SK-N-SH treated with all-trans-retinoic acid at 6 μM for 48 hours (cell line): ENCODE measurements around the gene LPIN1.

Source experiments
- CSDC2 ChIP-seq: fragments of 250-450 bp; sonication (Bioruptor Pico); IDR thresholded peaks from 2 replicates; pipeline ENCODE4 v1.5.0; 2020; ENCODE audit warnings: mild to moderate bottlenecking, moderate library complexity
- ESRRG ChIP-seq: fragments of 250-450 bp; sonication (Bioruptor Pico); IDR thresholded peaks from 2 replicates; pipeline ENCODE4 v1.6.1; 2021; ENCODE audit warnings: mild to moderate bottlenecking
- ISL1 ChIP-seq: fragments of 250-450 bp; sonication (Bioruptor Pico); IDR thresholded peaks from 2 replicates; pipeline ENCODE4 v2.1.2; 2022; ENCODE audit warnings: mild to moderate bottlenecking, moderate library complexity
- PATZ1 ChIP-seq: fragments of 250-450 bp; sonication (Bioruptor Pico); IDR thresholded peaks from 2 replicates; pipeline ENCODE4 v1.8.0; 2020; ENCODE audit warnings: mild to moderate bottlenecking, moderate library complexity, borderline replicate concordance
- SNAI2 ChIP-seq: fragments of 250-450 bp; sonication (Bioruptor Pico); IDR thresholded peaks from 2 replicates; pipeline ENCODE4 v1.5.0; 2020; ENCODE audit warnings: mild to moderate bottlenecking, moderate library complexity
- ZC3H10 ChIP-seq: fragments of 250-450 bp; sonication (Bioruptor Pico); IDR thresholded peaks from 2 replicates; pipeline ENCODE4 v1.5.1; 2021; ENCODE audit warnings: mild to moderate bottlenecking, moderate library complexity
- ZFP3 ChIP-seq: fragments of 250-450 bp; sonication (Bioruptor Pico); IDR thresholded peaks from 2 replicates; pipeline ENCODE4 v1.5.0; 2020; ENCODE audit warnings: mild to moderate bottlenecking, moderate library complexity
- ZFP30 ChIP-seq: fragments of 450-650 bp; formaldehyde crosslinking; IDR thresholded peaks from 2 replicates; pipeline ENCODE4 v1.5.0; 2022; ENCODE audit warnings: mild to moderate bottlenecking, moderate library complexity
- ZNF565 ChIP-seq: fragments of 450-650 bp; formaldehyde crosslinking; conservative IDR thresholded peaks from 2 replicates; pipeline ENCODE4 v1.5.0; 2020; ENCODE audit warnings: low read depth, mild to moderate bottlenecking, moderate library complexity
- ZNF8 ChIP-seq: fragments of 450-650 bp; formaldehyde crosslinking; IDR thresholded peaks from 2 replicates; pipeline ENCODE4 v1.5.0; 2020; ENCODE audit warnings: mild to moderate bottlenecking, moderate library complexity
- TF ChIP-seq, protein P1 (sequence below): fragments of 250-450 bp; sonication (Bioruptor Pico); IDR thresholded peaks from 2 replicates; pipeline ENCODE4 v1.5.0; 2020; ENCODE audit warnings: mild to moderate bottlenecking, moderate library complexity
- TF ChIP-seq, protein P2 (sequence below): fragments of 250-450 bp; sonication (Bioruptor Pico); IDR thresholded peaks from 2 replicates; pipeline ENCODE4 v1.8.0; 2021; ENCODE audit warnings: low read depth, mild to moderate bottlenecking, moderate library complexity, borderline replicate concordance

- TF ChIP-seq, protein P1, sequence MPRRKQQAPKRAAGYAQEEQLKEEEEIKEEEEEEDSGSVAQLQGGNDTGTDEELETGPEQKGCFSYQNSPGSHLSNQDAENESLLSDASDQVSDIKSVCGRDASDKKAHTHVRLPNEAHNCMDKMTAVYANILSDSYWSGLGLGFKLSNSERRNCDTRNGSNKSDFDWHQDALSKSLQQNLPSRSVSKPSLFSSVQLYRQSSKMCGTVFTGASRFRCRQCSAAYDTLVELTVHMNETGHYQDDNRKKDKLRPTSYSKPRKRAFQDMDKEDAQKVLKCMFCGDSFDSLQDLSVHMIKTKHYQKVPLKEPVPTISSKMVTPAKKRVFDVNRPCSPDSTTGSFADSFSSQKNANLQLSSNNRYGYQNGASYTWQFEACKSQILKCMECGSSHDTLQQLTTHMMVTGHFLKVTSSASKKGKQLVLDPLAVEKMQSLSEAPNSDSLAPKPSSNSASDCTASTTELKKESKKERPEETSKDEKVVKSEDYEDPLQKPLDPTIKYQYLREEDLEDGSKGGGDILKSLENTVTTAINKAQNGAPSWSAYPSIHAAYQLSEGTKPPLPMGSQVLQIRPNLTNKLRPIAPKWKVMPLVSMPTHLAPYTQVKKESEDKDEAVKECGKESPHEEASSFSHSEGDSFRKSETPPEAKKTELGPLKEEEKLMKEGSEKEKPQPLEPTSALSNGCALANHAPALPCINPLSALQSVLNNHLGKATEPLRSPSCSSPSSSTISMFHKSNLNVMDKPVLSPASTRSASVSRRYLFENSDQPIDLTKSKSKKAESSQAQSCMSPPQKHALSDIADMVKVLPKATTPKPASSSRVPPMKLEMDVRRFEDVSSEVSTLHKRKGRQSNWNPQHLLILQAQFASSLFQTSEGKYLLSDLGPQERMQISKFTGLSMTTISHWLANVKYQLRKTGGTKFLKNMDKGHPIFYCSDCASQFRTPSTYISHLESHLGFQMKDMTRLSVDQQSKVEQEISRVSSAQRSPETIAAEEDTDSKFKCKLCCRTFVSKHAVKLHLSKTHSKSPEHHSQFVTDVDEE (CRISPR knock-in tag) = no peak
- TF ChIP-seq, protein P2, sequence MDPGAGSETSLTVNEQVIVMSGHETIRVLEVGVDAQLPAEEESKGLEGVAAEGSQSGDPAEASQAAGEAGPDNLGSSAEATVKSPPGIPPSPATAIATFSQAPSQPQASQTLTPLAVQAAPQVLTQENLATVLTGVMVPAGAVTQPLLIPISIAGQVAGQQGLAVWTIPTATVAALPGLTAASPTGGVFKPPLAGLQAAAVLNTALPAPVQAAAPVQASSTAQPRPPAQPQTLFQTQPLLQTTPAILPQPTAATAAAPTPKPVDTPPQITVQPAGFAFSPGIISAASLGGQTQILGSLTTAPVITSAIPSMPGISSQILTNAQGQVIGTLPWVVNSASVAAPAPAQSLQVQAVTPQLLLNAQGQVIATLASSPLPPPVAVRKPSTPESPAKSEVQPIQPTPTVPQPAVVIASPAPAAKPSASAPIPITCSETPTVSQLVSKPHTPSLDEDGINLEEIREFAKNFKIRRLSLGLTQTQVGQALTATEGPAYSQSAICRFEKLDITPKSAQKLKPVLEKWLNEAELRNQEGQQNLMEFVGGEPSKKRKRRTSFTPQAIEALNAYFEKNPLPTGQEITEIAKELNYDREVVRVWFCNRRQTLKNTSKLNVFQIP = no peak
- TF ChIP-seq PATZ1 (CRISPR knock-in tag) (no peak), ZNF8 (CRISPR knock-in tag) (no peak), ZFP3 (CRISPR knock-in tag) (no peak), ESRRG (CRISPR knock-in tag) (no peak), CSDC2 (CRISPR knock-in tag) (no peak), ISL1 (CRISPR knock-in tag) (no peak), SNAI2 (CRISPR knock-in tag) (no peak), ZC3H10 (CRISPR knock-in tag) (no peak), ZNF565 (CRISPR knock-in tag) (no peak), ZFP30 (no peak)
Observed at GRCh38 chr2:11853197-11853588, 106.8 kb downstream of the LPIN1 start.
